Neuronal stem cell (in vitro differentiated cells): Measurements from ENCODE around the gene FST.
A peak's percentile ranks its signal among the peaks of the same experiment; 100 is the strongest.

Source experiments
- DNase-seq: peaks from one replicate; pipeline ENCODE4 v3.0.0-alpha.2; 2013; ENCODE audit warnings: low spot score
- H2AFZ ChIP-seq: one replicate; pipeline ENCODE4 v1.6.1; 2013; ENCODE audit warnings: mild to moderate bottlenecking, low read length, inconsistent platforms
- H2AK5ac ChIP-seq: 2 replicates; pipeline ENCODE4 v1.6.1; 2013; ENCODE audit warnings: low read depth, mild to moderate bottlenecking, inconsistent platforms, low read length, moderate library complexity, mixed read lengths
- H2BK120ac ChIP-seq: 2 replicates; pipeline ENCODE4 v1.6.1; 2013; ENCODE audit warnings: low read depth, mild to moderate bottlenecking, inconsistent platforms, low read length, moderate library complexity, mixed read lengths
- H2BK12ac ChIP-seq: one replicate; pipeline ENCODE4 v1.6.1; 2013; ENCODE audit warnings: low read length, inconsistent platforms
- H2BK15ac ChIP-seq: 2 replicates; pipeline ENCODE4 v1.6.1; 2013; ENCODE audit warnings: mild to moderate bottlenecking, low read length, inconsistent platforms, mixed read lengths
- H2BK5ac ChIP-seq: one replicate; pipeline ENCODE4 v1.6.1; 2013; ENCODE audit warnings: inconsistent platforms, mild to moderate bottlenecking, low read length, moderate library complexity
- H3K14ac ChIP-seq: one replicate; pipeline ENCODE4 v1.6.1; 2013; ENCODE audit warnings: low read length, inconsistent platforms
- H3K18ac ChIP-seq: 2 replicates; pipeline ENCODE4 v1.6.1; 2013; ENCODE audit warnings: low read length, inconsistent platforms
- H3K23ac ChIP-seq: 2 replicates; pipeline ENCODE4 v1.6.1; 2013; ENCODE audit warnings: low read depth, mild to moderate bottlenecking, mixed read lengths, low read length, inconsistent platforms; ENCODE audit not compliant: poor library complexity
- H3K27ac ChIP-seq: replicated peaks from 3 replicates; pipeline ENCODE4 v1.5.1; 2013; ENCODE audit warnings: low read length, inconsistent platforms
- H3K27me3 ChIP-seq, 3 experiments: 2 replicates each; pipeline ENCODE4 v1.6.1; 2013; ENCODE audit warnings: low read length in 3 of 3, mild to moderate bottlenecking in 2 of 3, inconsistent platforms in 1 of 3, low read depth in 1 of 3, mixed read lengths in 1 of 3, moderate library complexity in 1 of 3; ENCODE audit not compliant: control insufficient read depth in 3 of 3, insufficient read depth in 3 of 3
- H3K36me3 ChIP-seq, 2 donors: replicated peaks in 1 of 2; 2 replicates each; pipeline ENCODE4 v1.6.1; 2013; ENCODE audit warnings: low read length in 2 of 2; ENCODE audit not compliant: control insufficient read depth in 2 of 2, insufficient read depth in 2 of 2
- H3K4ac ChIP-seq: 2 replicates; pipeline ENCODE4 v1.6.1; 2013; ENCODE audit warnings: inconsistent platforms, mild to moderate bottlenecking, low read length, moderate library complexity
- H3K4me1 ChIP-seq, 2 donors: 1 replicate in 1 of 2; 2 replicates in 1 of 2; pipeline ENCODE4 v1.6.1; 2013; ENCODE audit warnings: low read length in 2 of 2, low read depth in 1 of 2; ENCODE audit not compliant: control insufficient read depth in 2 of 2, insufficient read depth in 1 of 2
- H3K4me2 ChIP-seq: one replicate; pipeline ENCODE4 v1.6.1; 2013; ENCODE audit warnings: mild to moderate bottlenecking, low read length, inconsistent platforms; ENCODE audit not compliant: insufficient read depth, poor library complexity, severe bottlenecking
- H3K4me3 ChIP-seq, 2 donors: 2 replicates each; pipeline ENCODE4 v1.5.1; 2013; ENCODE audit warnings: low read length in 2 of 2, mild to moderate bottlenecking in 2 of 2, inconsistent platforms in 1 of 2, moderate library complexity in 1 of 2
- H3K79me1 ChIP-seq: one replicate; pipeline ENCODE4 v1.6.1; 2013; ENCODE audit warnings: low read depth, mild to moderate bottlenecking, inconsistent platforms, low read length, moderate library complexity
- H3K9ac ChIP-seq: one replicate; pipeline ENCODE4 v1.6.1; 2013; ENCODE audit warnings: mild to moderate bottlenecking, low read depth, low read length, inconsistent platforms; ENCODE audit not compliant: poor library complexity
- H3K9me3 ChIP-seq, 2 donors: replicated peaks in 1 of 2; 2 replicates each; pipeline versions ENCODE3 to v1.6.1; 2013; ENCODE audit warnings: low read length in 2 of 2, mild to moderate bottlenecking in 2 of 2, inconsistent platforms in 1 of 2, low read depth in 1 of 2, mixed read lengths in 1 of 2, moderate library complexity in 1 of 2; ENCODE audit not compliant: control insufficient read depth in 2 of 2, insufficient read depth in 1 of 2
- H4K8ac ChIP-seq: one replicate; pipeline ENCODE4 v1.6.1; 2013; ENCODE audit warnings: low read depth, mild to moderate bottlenecking, inconsistent platforms, low read length, moderate library complexity
- H4K91ac ChIP-seq: one replicate; pipeline ENCODE4 v1.6.1; 2013; ENCODE audit warnings: low read length, low read depth, mild to moderate bottlenecking, inconsistent platforms; ENCODE audit not compliant: poor library complexity
- WGBS, 2 donors: extraction: QIAGEN DNeasy Blood & Tissue Kit; methylation state at CpG; one replicate each; pipeline ENCODE4 v1.1.7; 2013; ENCODE audit warnings: missing lambda C conversion rate in 2 of 2, mixed read lengths in 1 of 2; ENCODE audit not compliant: insufficient read length in 2 of 2, insufficient replicate concordance in 1 of 2; ENCODE audit errors: extremely low coverage in 2 of 2; 5-methylcytosine and 5-hydroxymethylcytosine counted together

Gene FST

DNA sequence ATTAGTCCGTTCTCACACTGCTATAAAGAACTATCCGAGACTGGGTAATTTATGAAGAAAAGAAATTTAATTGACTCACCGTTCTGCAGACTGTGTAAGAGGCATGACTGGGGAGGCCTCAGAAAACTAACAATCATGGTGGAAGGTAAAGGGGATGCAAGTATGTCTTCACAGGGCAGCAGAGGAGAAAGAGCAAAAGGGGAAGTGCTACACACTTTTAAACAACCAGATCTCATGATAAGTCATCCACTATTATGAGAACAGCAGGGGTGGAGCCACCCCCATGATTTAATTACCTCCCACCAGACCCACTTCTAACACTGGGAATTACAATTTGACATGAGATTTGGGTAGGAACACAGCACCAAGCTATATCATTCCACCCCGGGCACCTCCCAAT is 26.6 kb downstream of the FST start:
- no peak overlapping the region for H3K18ac ChIP-seq
- no peak overlapping the region for H2BK15ac ChIP-seq
- H3K79me1 ChIP-seq = no peaks in the 10 kb centered on the region
- H2BK120ac ChIP-seq = no peak overlapping the region
- no peak overlapping the region for H3K14ac ChIP-seq
- H2AK5ac ChIP-seq = no peak overlapping the region
- no peak overlapping the region for H3K9ac ChIP-seq
- no peaks in the 10 kb centered on the region for H3K27me3 ChIP-seq
- no peak overlapping the region for H3K23ac ChIP-seq
- H2BK5ac ChIP-seq = no peak overlapping the region
- H3K4me3 ChIP-seq = no peak overlapping the region
- H3K27ac ChIP-seq = no peak overlapping the region
- H2BK12ac ChIP-seq = no peak overlapping the region
- H4K8ac ChIP-seq = no peak overlapping the region
- DNase-seq = no peak
- H3K36me3 ChIP-seq = no peaks in the 10 kb centered on the region
- no peak overlapping the region for H3K4me2 ChIP-seq
- no peak overlapping the region for H3K4ac ChIP-seq
- no peaks in the 10 kb centered on the region for H3K4me1 ChIP-seq
- no peak overlapping the region for H2AFZ ChIP-seq
- H3K9me3 ChIP-seq = peaks cover 4 to 10% of the 10 kb centered on the region in 2 donors
- no CpG with 5 or more reads among the region's 4 CpGs for WGBS, 2 donors
- H4K91ac ChIP-seq = no peak overlapping the region

DNA sequence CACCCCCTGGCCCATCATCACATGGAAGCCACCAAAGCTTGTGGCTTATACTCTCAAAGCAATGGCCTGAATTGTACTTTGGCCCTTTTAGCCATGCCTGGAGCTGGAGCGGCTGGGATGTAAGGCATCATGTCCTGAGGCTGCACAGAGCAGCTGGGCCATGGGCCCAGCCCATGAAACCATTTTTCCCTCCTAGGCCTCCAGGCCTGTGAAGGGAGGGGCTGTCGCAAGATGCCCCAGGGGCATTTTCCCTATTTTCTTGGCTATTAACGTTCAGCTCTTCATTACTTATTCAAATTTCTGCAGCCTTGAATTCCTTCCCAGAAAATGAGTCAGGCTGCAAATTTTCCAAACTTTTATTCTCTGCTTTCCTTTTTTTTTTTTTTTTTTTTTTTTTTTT is 27.7 kb downstream of the FST start:
- Histone ChIP-seq H3K79me1 (no peaks in the 10 kb centered on the region), H3K9ac (no peak overlapping the region), H2BK15ac (no peak overlapping the region), H2BK5ac (no peak overlapping the region), H3K23ac (no peak overlapping the region), H3K4me3 (no peak overlapping the region), H3K27me3 (no peaks in the 10 kb centered on the region), H3K4me2 (no peak overlapping the region), H2AK5ac (no peak overlapping the region), H3K36me3 (no peaks in the 10 kb centered on the region), H3K14ac (no peak overlapping the region), H2AFZ (no peak overlapping the region), H2BK12ac (no peak overlapping the region), H3K4ac (no peak overlapping the region), H3K18ac (no peak overlapping the region), H4K91ac (no peak overlapping the region), H4K8ac (no peak overlapping the region), H3K27ac (no peak overlapping the region), H3K9me3 (peaks cover 6 to 10% of the 10 kb centered on the region in 2 donors), H3K4me1 (no peaks in the 10 kb centered on the region), H2BK120ac (no peak overlapping the region)
- DNase-seq = no peak
- no CpG with 5 or more reads among the region's 3 CpGs for WGBS, 2 donors

DNA sequence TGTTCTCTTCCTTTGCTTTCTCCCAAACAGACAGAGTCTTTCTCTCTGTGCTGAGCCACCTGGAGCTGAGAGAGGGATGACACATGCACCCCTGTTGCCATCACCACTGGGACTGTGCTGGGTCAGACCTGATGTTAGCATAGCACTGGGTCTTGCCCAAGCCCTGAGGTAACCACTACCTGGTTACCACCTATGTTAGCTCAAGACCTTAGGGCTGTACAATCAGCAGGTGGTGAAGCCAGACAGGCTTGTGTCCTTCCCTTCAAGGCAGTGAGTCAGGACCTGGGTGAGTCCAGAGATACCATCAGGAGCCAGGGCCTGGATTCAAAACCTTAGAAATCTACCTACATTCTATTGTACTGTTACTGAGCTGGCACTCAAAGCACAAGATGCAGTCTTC is 32.1 kb downstream of the FST start:
- Histone ChIP-seq H2BK15ac (no peak overlapping the region), H3K9me3 (peaks cover 6 to 8% of the 10 kb centered on the region in 2 donors), H3K36me3 (no peaks in the 10 kb centered on the region), H4K8ac (no peak overlapping the region), H2AK5ac (no peak overlapping the region), H4K91ac (no peak overlapping the region), H2BK12ac (no peak overlapping the region), H2BK5ac (no peak overlapping the region), H2AFZ (no peak overlapping the region), H3K4me3 (no peak overlapping the region), H3K4me1 (no peaks in the 10 kb centered on the region), H3K27ac (no peak overlapping the region), H3K23ac (no peak overlapping the region), H3K4me2 (no peak overlapping the region), H3K79me1 (no peaks in the 10 kb centered on the region), H3K4ac (no peak overlapping the region), H3K18ac (no peak overlapping the region), H2BK120ac (peak overlapping the region; percentile 26), H3K14ac (peak overlapping the region; percentile 4), H3K9ac (no peak overlapping the region), H3K27me3 (no peaks in the 10 kb centered on the region)
- DNase-seq = no peak

DNA sequence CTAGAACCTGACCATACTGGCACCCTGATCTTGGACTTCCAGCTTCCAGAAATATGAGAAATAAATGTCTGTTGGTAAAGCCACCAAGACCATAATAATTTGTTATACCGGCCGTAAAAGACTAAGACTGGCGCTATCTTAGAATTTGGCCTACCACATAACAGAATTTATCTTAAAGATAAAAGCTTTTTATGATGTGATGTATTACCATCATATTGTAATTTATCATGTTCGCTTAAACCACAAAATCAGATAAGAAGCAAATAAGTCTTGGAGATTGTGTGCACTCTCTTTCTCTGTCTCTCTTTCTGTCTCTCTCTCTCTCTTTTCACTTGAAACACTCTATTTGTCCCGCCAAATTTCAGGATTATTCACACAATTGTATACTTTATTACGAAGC is 35.6 kb downstream of the FST start:
- H3K9me3 ChIP-seq = peaks cover 0 to 2% of the 10 kb centered on the region in 2 donors
- WGBS, 2 donors = no CpG with 5 or more reads among the region's 6 CpGs
- no peak overlapping the region for H4K8ac ChIP-seq
- no peak overlapping the region for H3K4me2 ChIP-seq
- no peak overlapping the region for H3K23ac ChIP-seq
- no peak overlapping the region for H2AK5ac ChIP-seq
- H3K4me1 ChIP-seq = no peaks in the 10 kb centered on the region
- H3K18ac ChIP-seq = no peak overlapping the region
- no peak overlapping the region for H3K4ac ChIP-seq
- no peaks in the 10 kb centered on the region for H3K36me3 ChIP-seq
- no peak overlapping the region for H3K27ac ChIP-seq
- H3K9ac ChIP-seq = no peak overlapping the region
- no peak overlapping the region for H3K4me3 ChIP-seq
- DNase-seq = no peak
- H2BK15ac ChIP-seq = no peak overlapping the region
- no peak overlapping the region for H3K14ac ChIP-seq
- no peaks in the 10 kb centered on the region for H3K79me1 ChIP-seq
- H3K27me3 ChIP-seq = no peaks in the 10 kb centered on the region
- no peak overlapping the region for H2BK12ac ChIP-seq
- no peak overlapping the region for H2AFZ ChIP-seq
- H4K91ac ChIP-seq = no peak overlapping the region
- no peak overlapping the region for H2BK5ac ChIP-seq
- H2BK120ac ChIP-seq = no peak overlapping the region
